ENCODE measurements around the gene SMIM12. TPM values are rescaled to one million over a fixed set of nuclear protein-coding genes. Genes with fewer than 3 reads are reported as not detected.
"Not testable (repeated sequence)": the region's sequence is repeated elsewhere in the genome, so short reads cannot be mapped to it uniquely, and the experiment has no call there.

Gene SMIM12
- total RNA-seq, 1 donor, result 25.3 TPM

DNA sequence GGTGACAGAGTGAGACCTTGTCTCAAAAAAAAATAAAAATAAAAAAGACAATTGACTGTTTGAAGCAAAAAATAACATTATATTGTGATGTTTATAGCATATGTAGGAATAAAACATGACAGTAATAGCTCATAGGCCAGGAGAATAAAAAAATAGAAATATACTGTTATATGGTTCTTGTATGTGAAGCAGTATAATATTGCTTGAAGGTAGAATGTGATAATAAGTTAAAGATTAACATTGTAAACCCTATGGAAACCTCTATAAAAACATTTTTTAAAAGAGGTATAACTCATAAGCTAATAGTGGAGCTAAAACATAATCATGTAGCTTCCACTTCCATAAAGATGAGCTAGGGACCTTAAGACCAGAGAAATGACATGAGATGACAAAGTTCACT is 43.2 kb downstream of the SMIM12 start:
- Histone ChIP-seq H3K4me2 (ENCODE audit: insufficient read depth, low read length) (no peak overlapping the region), H3K9me3 (ENCODE audit: low read depth, low read length) (no peaks in the 10 kb centered on the region), H4K20me1 (ENCODE audit: insufficient read depth, low read length) (peaks cover 4% of the 10 kb centered on the region), H3K27ac (ENCODE audit: low read depth, low read length) (no peak overlapping the region), H3K36me3 (ENCODE audit: insufficient read depth, low read length) (no peaks in the 10 kb centered on the region), H3K4me1 (ENCODE audit: insufficient read depth, low read length) (no peaks in the 10 kb centered on the region), H3K79me2 (ENCODE audit: insufficient read depth, low read length) (no peaks in the 10 kb centered on the region), H2AFZ (ENCODE audit: low read length) (no peak overlapping the region), H3K27me3 (ENCODE audit: insufficient read depth, low read length) (no peaks in the 10 kb centered on the region), H3K4me3 (ENCODE audit: insufficient read depth, low read length) (no peak overlapping the region)
- TF ChIP-seq, protein P1, sequence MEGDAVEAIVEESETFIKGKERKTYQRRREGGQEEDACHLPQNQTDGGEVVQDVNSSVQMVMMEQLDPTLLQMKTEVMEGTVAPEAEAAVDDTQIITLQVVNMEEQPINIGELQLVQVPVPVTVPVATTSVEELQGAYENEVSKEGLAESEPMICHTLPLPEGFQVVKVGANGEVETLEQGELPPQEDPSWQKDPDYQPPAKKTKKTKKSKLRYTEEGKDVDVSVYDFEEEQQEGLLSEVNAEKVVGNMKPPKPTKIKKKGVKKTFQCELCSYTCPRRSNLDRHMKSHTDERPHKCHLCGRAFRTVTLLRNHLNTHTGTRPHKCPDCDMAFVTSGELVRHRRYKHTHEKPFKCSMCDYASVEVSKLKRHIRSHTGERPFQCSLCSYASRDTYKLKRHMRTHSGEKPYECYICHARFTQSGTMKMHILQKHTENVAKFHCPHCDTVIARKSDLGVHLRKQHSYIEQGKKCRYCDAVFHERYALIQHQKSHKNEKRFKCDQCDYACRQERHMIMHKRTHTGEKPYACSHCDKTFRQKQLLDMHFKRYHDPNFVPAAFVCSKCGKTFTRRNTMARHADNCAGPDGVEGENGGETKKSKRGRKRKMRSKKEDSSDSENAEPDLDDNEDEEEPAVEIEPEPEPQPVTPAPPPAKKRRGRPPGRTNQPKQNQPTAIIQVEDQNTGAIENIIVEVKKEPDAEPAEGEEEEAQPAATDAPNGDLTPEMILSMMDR (IDR thresholded peaks at IDR 0.05; ENCODE audit: extremely low read depth, low read depth, low read length), result no peak
- DNase-seq (ENCODE audit: insufficient read length, low spot score, missing footprints), result no peak

DNA sequence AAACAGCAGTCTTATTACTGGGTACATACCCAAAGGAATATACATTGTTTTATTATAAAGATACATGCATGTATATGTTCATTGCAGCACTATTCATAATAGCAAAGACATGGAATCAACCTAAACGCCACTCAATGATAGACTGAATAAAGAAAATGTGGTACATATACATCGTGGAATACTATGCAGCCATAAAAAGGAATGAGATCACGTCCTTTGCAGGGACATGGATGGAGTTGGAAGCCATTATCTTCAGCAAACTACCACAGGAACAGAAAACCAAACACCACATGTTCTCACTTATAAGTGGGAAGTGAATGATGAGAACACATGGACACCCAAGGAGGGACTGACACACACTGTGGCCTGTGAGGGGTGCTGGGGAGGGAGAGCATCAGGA is 48.8 kb downstream of the SMIM12 start:
- DNase-seq (ENCODE audit: insufficient read length, low spot score, missing footprints); H2AFZ ChIP-seq (ENCODE audit: low read length): not testable (repeated sequence)

DNA sequence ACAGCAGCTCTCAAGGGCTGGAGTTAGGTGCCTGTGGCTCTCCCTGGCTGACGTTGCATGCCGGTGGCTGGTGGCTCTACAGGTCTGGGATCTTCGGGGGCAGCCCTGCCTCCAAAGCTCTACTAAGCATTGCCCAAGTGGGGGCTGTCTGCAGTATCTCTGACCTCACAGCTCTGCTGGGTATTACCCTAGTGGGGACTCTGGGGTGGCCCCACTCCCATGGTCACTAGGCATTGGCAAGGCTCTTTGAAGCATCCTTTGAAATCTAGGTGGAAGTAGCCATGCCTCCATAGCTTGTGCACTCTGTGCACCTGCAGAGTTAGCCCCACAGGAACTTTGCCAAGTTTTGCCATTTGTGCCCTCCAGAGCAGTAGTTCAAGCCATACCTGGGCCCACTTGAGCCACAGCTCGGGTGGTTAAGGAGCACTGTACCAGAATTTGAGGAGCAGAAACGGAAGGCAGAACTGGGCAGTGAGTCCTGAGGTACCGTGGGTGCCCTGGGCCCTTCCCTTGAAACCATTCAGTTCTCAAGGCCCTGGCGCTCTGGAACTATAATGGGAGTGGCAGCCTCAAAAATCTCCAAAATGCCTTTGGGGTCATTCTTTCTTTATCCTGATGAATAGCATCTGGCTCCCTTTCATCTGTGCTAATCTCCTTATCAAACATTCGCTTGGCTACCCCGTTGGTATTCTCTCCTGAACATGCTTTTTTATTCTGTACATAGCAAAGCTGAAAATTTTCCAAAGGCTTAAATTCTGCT is 51.3 kb downstream of the SMIM12 start:
- H3K27me3 ChIP-seq (ENCODE audit: insufficient read depth, low read length), result no peaks in the 10 kb centered on the region
- H3K4me2 ChIP-seq (ENCODE audit: insufficient read depth, low read length), result no peak overlapping the region
- H4K20me1 ChIP-seq (ENCODE audit: insufficient read depth, low read length), result peaks cover 4% of the 10 kb centered on the region
- H3K79me2 ChIP-seq (ENCODE audit: insufficient read depth, low read length), result no peaks in the 10 kb centered on the region
- H3K4me3 ChIP-seq (ENCODE audit: insufficient read depth, low read length), result no peak overlapping the region
- H2AFZ ChIP-seq (ENCODE audit: low read length), result no peak overlapping the region
- TF ChIP-seq, protein P1 (IDR thresholded peaks at IDR 0.05; ENCODE audit: extremely low read depth, low read depth, low read length), result no peak
- no peak overlapping the region for H3K27ac ChIP-seq (ENCODE audit: low read depth, low read length)
- DNase-seq (ENCODE audit: insufficient read length, low spot score, missing footprints), result no peak
- H3K4me1 ChIP-seq (ENCODE audit: insufficient read depth, low read length), result peaks cover 8% of the 10 kb centered on the region
- H3K9me3 ChIP-seq (ENCODE audit: low read depth, low read length), result no peaks in the 10 kb centered on the region
- H3K36me3 ChIP-seq (ENCODE audit: insufficient read depth, low read length), result no peaks in the 10 kb centered on the region

More for the DNA sequence above, 48.8 kb downstream of the SMIM12 start:
- not testable (repeated sequence) for H4K20me1 ChIP-seq (ENCODE audit: insufficient read depth, low read length); H3K79me2 ChIP-seq (ENCODE audit: insufficient read depth, low read length); H3K27ac ChIP-seq (ENCODE audit: low read depth, low read length); H3K36me3 ChIP-seq (ENCODE audit: insufficient read depth, low read length); H3K4me3 ChIP-seq (ENCODE audit: insufficient read depth, low read length); H3K9me3 ChIP-seq (ENCODE audit: low read depth, low read length); H3K4me1 ChIP-seq (ENCODE audit: insufficient read depth, low read length); H3K27me3 ChIP-seq (ENCODE audit: insufficient read depth, low read length); H3K4me2 ChIP-seq (ENCODE audit: insufficient read depth, low read length)

DNA sequence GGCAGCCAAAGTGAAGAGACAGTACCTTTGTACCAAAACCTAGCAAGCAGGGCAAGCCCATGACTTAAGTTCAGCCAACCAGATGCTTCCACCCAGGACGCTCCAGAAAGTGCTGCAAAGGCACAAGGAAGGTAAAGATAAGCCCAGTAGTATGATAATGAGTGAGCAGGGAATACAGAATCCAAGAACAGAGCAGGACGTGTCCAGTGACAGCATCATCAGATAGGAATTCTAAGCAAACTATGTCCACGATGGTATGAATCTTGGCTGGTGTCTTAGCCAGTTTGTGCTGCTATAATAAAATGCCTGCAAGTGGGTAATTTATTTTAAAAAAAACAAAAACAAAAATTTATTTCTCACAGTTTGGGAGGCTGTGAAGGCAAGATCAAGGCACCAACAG is 53.2 kb downstream of the SMIM12 start:
- Histone ChIP-seq H3K27ac (ENCODE audit: low read depth, low read length) (no peak overlapping the region), H3K79me2 (ENCODE audit: insufficient read depth, low read length) (no peaks in the 10 kb centered on the region), H3K4me3 (ENCODE audit: insufficient read depth, low read length) (no peak overlapping the region), H3K4me1 (ENCODE audit: insufficient read depth, low read length) (peaks cover 8% of the 10 kb centered on the region), H2AFZ (ENCODE audit: low read length) (no peak overlapping the region), H4K20me1 (ENCODE audit: insufficient read depth, low read length) (peaks cover 4% of the 10 kb centered on the region), H3K36me3 (ENCODE audit: insufficient read depth, low read length) (no peaks in the 10 kb centered on the region), H3K9me3 (ENCODE audit: low read depth, low read length) (no peaks in the 10 kb centered on the region), H3K27me3 (ENCODE audit: insufficient read depth, low read length) (no peaks in the 10 kb centered on the region), H3K4me2 (ENCODE audit: insufficient read depth, low read length) (peak overlapping the region; percentile 34)
- peak; percentile 69 for DNase-seq (ENCODE audit: insufficient read length, low spot score, missing footprints)
- TF ChIP-seq, protein P1 (IDR thresholded peaks at IDR 0.05; ENCODE audit: extremely low read depth, low read depth, low read length), result no peak
